HG02759 (cell line): ENCODE data around the gene FTH1.
A peak's percentile ranks its signal among the peaks of the same experiment; 100 is the strongest.
"Not testable (repeated sequence)": the region's sequence is repeated elsewhere in the genome, so short reads cannot be mapped to it uniquely, and the experiment has no call there.

Experiments used
- ATAC-seq: cut with Tn5 transposase; IDR thresholded peaks from one replicate; pipeline ENCODE4 v1.9.1; 2021; ENCODE audit warnings: mild to moderate bottlenecking, moderate library complexity; ENCODE audit not compliant: unreplicated experiment

Gene FTH1

GRCh38 chr11:61967116-61967923, at the start of gene FTH1:
TSS of gene FTH1 (minus strand) at chr11:61967634. CDS start at chr11:61967425, 209 bp downstream.
- ATAC-seq, result peak; percentile 63

GRCh38 chr11:62015615-62016014, 48.2 kb upstream of the FTH1 start:
- no peak for ATAC-seq

GRCh38 chr11:62013537-62014476, 46.4 kb upstream of the FTH1 start:
- no peak for ATAC-seq

GRCh38 chr11:62012832-62013461, 45.5 kb upstream of the FTH1 start:
- no peak for ATAC-seq

- ATAC-seq, result no peak
Observed at GRCh38 chr11:62012451-62012831, 45.0 kb upstream of the FTH1 start.

- no peak for ATAC-seq
Observed at GRCh38 chr11:62011881-62012280, 44.4 kb upstream of the FTH1 start.

GRCh38 chr11:62010935-62011528, 43.6 kb upstream of the FTH1 start:
- ATAC-seq, result no peak

GRCh38 chr11:62008193-62008592, 40.8 kb upstream of the FTH1 start:
- no peak for ATAC-seq

GRCh38 chr11:62004473-62004872, 37.0 kb upstream of the FTH1 start:
- ATAC-seq, result peak; percentile 61

- not testable (repeated sequence) for ATAC-seq
Observed at GRCh38 chr11:62002283-62002682, 34.8 kb upstream of the FTH1 start.

- ATAC-seq, result no peak
Observed at GRCh38 chr11:62001450-62002191, 34.2 kb upstream of the FTH1 start.

GRCh38 chr11:62000539-62001446, 33.4 kb upstream of the FTH1 start:
- no peak for ATAC-seq

- no peak for ATAC-seq
Observed at GRCh38 chr11:61999141-61999975, 31.9 kb upstream of the FTH1 start.

- ATAC-seq, result no peak
Observed at GRCh38 chr11:61996933-61997332, 29.5 kb upstream of the FTH1 start.

- ATAC-seq, result no peak
Observed at GRCh38 chr11:61994981-61995380, 27.5 kb upstream of the FTH1 start.

GRCh38 chr11:61985869-61986268, 18.4 kb upstream of the FTH1 start:
- no peak for ATAC-seq

GRCh38 chr11:61983419-61983818, 16.0 kb upstream of the FTH1 start:
- ATAC-seq, result no peak

GRCh38 chr11:61980783-61981541, 13.5 kb upstream of the FTH1 start:
- no peak for ATAC-seq
